Activated T-helper 2 cell treated with anti-CD3 and anti-CD28 coated beads, Interferon-gamma antibody, Interleukin-2, Interleukin-4, amounts not matched to agents 10 μg/mL and 5 μg/mL and 100 μg/mL, durations not matched to agents 14 hours and 24 hours and 36 hours (primary cell): ENCODE data around the gene FERMT2. TPM values are rescaled to one million over a fixed set of nuclear protein-coding genes. Genes with fewer than 3 reads are reported as not detected.

Experiments
- DNase-seq: peaks from one replicate; pipeline ENCODE4 v3.0.0; 2021; ENCODE audit warnings: low spot score
- H3K27ac Mint-ChIP-seq: one replicate; pipeline ENCODE4 v1.8.0; 2021; ENCODE audit warnings: mixed read lengths
- H3K27me3 Mint-ChIP-seq: one replicate; pipeline ENCODE4 v1.8.0; 2021; ENCODE audit warnings: low read depth, mixed read lengths
- H3K36me3 Mint-ChIP-seq: one replicate; pipeline ENCODE4 v1.8.0; 2021; ENCODE audit warnings: low read depth, mixed read lengths
- H3K4me1 Mint-ChIP-seq: one replicate; pipeline ENCODE4 v1.8.0; 2021; ENCODE audit warnings: low read depth, mixed read lengths
- H3K4me3 Mint-ChIP-seq: one replicate; pipeline ENCODE4 v1.8.0; 2021; ENCODE audit warnings: low read depth, mild to moderate bottlenecking, moderate library complexity, mixed read lengths
- H3K9me3 Mint-ChIP-seq: one replicate; pipeline ENCODE4 v1.8.0; 2021; ENCODE audit warnings: mixed read lengths
- intact Hi-C: fragments of 100-400 bp; cut with micrococcal nuclease; formaldehyde crosslinking; loops from one replicate; pipeline ENCODE4 v1.15.1; 2023
- total RNA-seq: library from RNA; stranded (reverse); gene quantifications from 2 replicates; pipeline ENCODE4 v1.2.3, GENCODE V29; 2022

Gene FERMT2
- total RNA-seq, 1 donor from 2014 or later: 1.7 TPM

DNA sequence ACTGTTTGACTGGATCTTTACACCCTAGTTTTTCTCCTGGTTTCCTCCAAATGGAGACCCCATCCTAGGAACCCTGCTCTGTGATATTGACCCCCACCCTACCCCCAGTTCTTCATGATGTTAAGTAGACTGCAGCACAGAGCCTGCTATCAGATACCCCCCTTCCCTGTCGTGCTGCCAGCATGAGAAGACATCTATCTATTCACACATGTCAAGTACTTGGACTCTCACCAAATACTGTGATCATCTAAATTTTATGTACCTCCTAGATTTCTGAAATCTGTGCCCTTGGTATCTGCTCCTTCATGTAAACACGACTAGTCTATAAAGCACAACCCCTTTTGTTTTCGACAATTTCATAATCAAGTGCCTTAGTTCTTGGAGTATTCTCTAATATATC lies 38.9 kb downstream of the FERMT2 start:
- Mint-ChIP-seq H3K4me3 (no peak overlapping the region), H3K9me3 (no peaks in the 10 kb centered on the region), H3K27ac (no peak overlapping the region), H3K4me1 (peaks cover 3% of the 10 kb centered on the region), H3K27me3 (peaks cover 23% of the 10 kb centered on the region), H3K36me3 (no peaks in the 10 kb centered on the region)
- intact Hi-C loops: no loop called here
- no peak for DNase-seq

GRCh38 chr14:52910572-52910971 lies 40.3 kb downstream of the FERMT2 start:
- Mint-ChIP-seq H3K9me3 (no peaks in the 10 kb centered on the region), H3K4me3 (no peak overlapping the region), H3K36me3 (no peaks in the 10 kb centered on the region), H3K27me3 (peaks cover 31% of the 10 kb centered on the region), H3K27ac (no peak overlapping the region), H3K4me1 (peaks cover 3% of the 10 kb centered on the region)
- intact Hi-C loops: no loop called here
- no peak for DNase-seq

- Mint-ChIP-seq H3K27ac (no peak overlapping the region), H3K36me3 (no peaks in the 10 kb centered on the region), H3K9me3 (no peaks in the 10 kb centered on the region), H3K4me3 (no peak overlapping the region), H3K27me3 (peaks cover 39% of the 10 kb centered on the region), H3K4me1 (peaks cover 3% of the 10 kb centered on the region)
- DNase-seq: no peak
- intact Hi-C loops: no loop called here
These were observed 42.9 kb downstream of the FERMT2 start for GRCh38 chr14:52907949-52908348.

- no peaks in the 10 kb centered on the region for H3K36me3 Mint-ChIP-seq
- peaks cover 3% of the 10 kb centered on the region for H3K4me1 Mint-ChIP-seq
- DNase-seq: no peak
- intact Hi-C loops: no loop called here
- no peak overlapping the region for H3K4me3 Mint-ChIP-seq
- no peaks in the 10 kb centered on the region for H3K9me3 Mint-ChIP-seq
- no peak overlapping the region for H3K27ac Mint-ChIP-seq
- H3K27me3 Mint-ChIP-seq: peaks cover 36% of the 10 kb centered on the region
These were observed 44.7 kb downstream of the FERMT2 start for GRCh38 chr14:52906141-52906601.

DNA sequence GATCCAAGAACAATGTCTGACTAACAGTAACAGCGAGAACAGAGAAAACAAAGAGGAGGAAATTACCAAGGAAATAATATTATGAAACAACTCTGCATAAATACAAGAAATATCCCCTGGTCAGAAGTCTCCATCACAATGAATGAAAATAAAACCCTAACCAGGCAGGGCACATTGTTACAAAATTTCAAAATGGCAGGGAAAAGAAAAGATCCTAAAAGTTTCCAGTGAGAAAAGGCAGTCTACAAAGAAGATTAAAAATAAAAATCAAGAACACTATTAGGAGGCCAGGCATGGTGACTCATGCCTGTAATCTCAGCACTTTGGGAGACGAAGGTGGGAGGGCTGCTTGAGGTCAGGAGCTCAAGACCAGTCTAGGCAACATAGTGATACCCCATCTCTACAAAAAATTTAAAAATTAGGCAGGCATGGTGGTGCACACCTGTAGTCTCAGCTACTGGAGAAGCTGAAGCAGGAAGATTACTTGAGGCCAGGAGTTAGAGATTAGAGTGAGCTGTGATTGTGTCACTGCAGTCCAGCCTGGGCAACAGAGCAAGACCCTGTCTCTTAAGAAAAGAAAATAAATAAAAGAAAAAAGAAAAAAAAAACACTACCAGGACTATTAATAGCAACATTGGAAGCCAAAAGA lies 47.8 kb downstream of the FERMT2 start:
- intact Hi-C loops: no loop called here
- H3K36me3 Mint-ChIP-seq: no peaks in the 10 kb centered on the region
- H3K27ac Mint-ChIP-seq: no peak overlapping the region
- peaks cover 29% of the 10 kb centered on the region for H3K27me3 Mint-ChIP-seq
- no peak for DNase-seq
- H3K9me3 Mint-ChIP-seq: no peaks in the 10 kb centered on the region
- no peak overlapping the region for H3K4me3 Mint-ChIP-seq
- peaks cover 3% of the 10 kb centered on the region for H3K4me1 Mint-ChIP-seq

- Mint-ChIP-seq H3K4me3 (no peak overlapping the region), H3K4me1 (no peaks in the 10 kb centered on the region), H3K27me3 (peaks cover 20% of the 10 kb centered on the region), H3K9me3 (no peaks in the 10 kb centered on the region), H3K36me3 (no peaks in the 10 kb centered on the region), H3K27ac (no peak overlapping the region)
- intact Hi-C loops: no loop called here
- DNase-seq: no peak
These were observed 49.4 kb downstream of the FERMT2 start for GRCh38 chr14:52901357-52901980.

- H3K36me3 Mint-ChIP-seq: no peaks in the 10 kb centered on the region
- intact Hi-C loops: no loop called here
- DNase-seq: no peak
- no peaks in the 10 kb centered on the region for H3K4me1 Mint-ChIP-seq
- H3K9me3 Mint-ChIP-seq: no peaks in the 10 kb centered on the region
- no peak overlapping the region for H3K27ac Mint-ChIP-seq
- no peak overlapping the region for H3K4me3 Mint-ChIP-seq
- peaks cover 14% of the 10 kb centered on the region for H3K27me3 Mint-ChIP-seq
These were observed 50.1 kb downstream of the FERMT2 start for GRCh38 chr14:52900731-52901130.

- no peak overlapping the region for H3K4me3 Mint-ChIP-seq
These were observed 52.4 kb downstream of the FERMT2 start for GRCh38 chr14:52898496-52898895.

DNA sequence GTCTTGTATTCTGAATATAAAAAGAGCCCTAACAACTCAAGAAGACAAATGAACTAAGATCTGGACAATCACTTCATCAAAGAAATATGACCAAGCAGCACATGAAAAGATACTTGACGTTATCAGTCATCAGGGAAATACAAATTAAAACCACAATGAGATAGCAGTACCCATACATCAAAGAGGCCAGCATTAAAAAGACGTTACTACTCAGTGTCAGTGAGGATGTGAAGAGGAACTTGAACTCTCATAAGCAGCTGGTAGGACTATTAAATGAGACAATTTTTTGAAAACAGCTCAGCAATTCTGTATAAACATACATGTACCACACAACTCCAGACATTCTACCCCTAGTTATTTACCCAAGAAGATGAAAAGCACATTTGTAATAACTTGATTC lies 55.9 kb downstream of the FERMT2 start:
- intact Hi-C loops: loop anchor here (1.0 kb wide), 1 partner anchor 23 kb away; no protein-coding TSS in a partner anchor
- DNase-seq: no peak
- no peak overlapping the region for H3K27ac Mint-ChIP-seq
- no peak overlapping the region for H3K4me3 Mint-ChIP-seq
- peaks cover 12% of the 10 kb centered on the region for H3K4me1 Mint-ChIP-seq
- H3K27me3 Mint-ChIP-seq: peaks cover 3% of the 10 kb centered on the region
- H3K9me3 Mint-ChIP-seq: no peaks in the 10 kb centered on the region
- no peaks in the 10 kb centered on the region for H3K36me3 Mint-ChIP-seq

More at GRCh38 chr14:52898496-52898895, 52.4 kb downstream of the FERMT2 start:
- DNase-seq: no peak
- Mint-ChIP-seq H3K9me3 (no peaks in the 10 kb centered on the region), H3K36me3 (no peaks in the 10 kb centered on the region), H3K27me3 (peaks cover 4% of the 10 kb centered on the region), H3K4me1 (peaks cover 12% of the 10 kb centered on the region), H3K27ac (no peak overlapping the region)
- intact Hi-C loops: no loop called here

GRCh38 chr14:52891800-52892199 lies 59.0 kb downstream of the FERMT2 start:
- Mint-ChIP-seq H3K27me3 (peaks cover 1% of the 10 kb centered on the region), H3K27ac (no peak overlapping the region), H3K36me3 (no peaks in the 10 kb centered on the region), H3K9me3 (no peaks in the 10 kb centered on the region), H3K4me3 (no peak overlapping the region), H3K4me1 (peaks cover 12% of the 10 kb centered on the region)
- no peak for DNase-seq
- intact Hi-C loops: no loop called here

DNA sequence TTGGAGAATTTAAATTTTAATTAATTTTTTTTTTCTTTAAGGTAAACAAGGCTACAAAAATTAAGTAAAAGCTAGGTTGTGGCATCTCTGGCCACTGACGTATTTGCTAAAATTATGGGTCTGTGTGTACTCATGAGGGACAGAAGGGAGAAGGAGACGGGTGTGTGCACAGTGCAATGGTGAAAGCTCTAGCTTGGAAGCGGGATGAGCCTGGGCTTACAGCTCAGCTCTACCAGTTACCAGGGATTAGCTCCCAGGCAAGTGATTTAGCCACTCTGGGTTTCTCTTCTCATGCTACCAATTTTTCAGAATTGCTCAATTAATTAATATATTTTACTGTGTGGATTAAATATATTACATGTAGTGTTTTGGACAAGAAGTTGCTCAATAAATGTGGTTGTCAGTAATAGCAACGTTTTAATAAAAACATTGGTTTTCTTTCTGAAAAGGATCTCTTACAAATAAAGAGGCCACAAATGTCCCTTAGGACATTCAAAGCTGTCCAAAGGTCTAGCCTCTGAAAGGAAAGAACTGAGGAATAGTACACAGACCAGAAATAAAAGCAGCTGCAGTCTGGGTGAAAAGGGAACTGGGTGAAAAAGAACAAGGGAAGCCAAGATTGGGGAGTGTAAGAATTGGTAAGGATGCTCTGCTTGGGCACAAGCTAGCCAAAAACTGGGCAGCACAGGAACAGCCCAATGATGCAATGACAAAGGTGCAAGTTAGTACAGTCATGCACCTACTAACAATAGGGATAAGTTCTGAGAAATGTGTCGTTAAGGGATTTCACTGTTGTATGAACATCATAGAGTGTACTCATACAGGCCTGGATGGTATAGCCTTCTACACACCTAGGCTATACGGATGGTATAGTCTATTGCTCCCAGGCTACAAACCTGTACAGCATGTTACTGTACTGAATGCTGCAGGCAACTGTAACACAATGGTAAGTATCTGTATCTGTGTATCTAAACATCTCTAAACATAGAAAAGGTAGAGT lies 61.7 kb downstream of the FERMT2 start:
- Mint-ChIP-seq H3K27ac (no peak overlapping the region), H3K9me3 (no peaks in the 10 kb centered on the region), H3K27me3 (peaks cover 1% of the 10 kb centered on the region), H3K4me1 (peaks cover 1% of the 10 kb centered on the region), H3K36me3 (no peaks in the 10 kb centered on the region), H3K4me3 (no peak overlapping the region)
- intact Hi-C loops: no loop called here
- DNase-seq: no peak

- Mint-ChIP-seq H3K4me3 (no peak overlapping the region), H3K27me3 (peaks cover 1% of the 10 kb centered on the region), H3K4me1 (no peaks in the 10 kb centered on the region), H3K36me3 (no peaks in the 10 kb centered on the region), H3K9me3 (no peaks in the 10 kb centered on the region), H3K27ac (no peak overlapping the region)
- DNase-seq: no peak
- intact Hi-C loops: no loop called here
These were observed 62.7 kb downstream of the FERMT2 start for GRCh38 chr14:52888159-52888558.
